Keratinocyte (primary cell): ENCODE results near the gene SLC25A19.

Source experiments
- CTCF ChIP-seq, 3 experiments: IDR thresholded peaks in 1 of 3; conservative IDR thresholded peaks in 1 of 3; optimal IDR thresholded peaks in 1 of 3; 2 replicates in 2 of 3; 3 replicates in 1 of 3; pipeline versions ENCODE3 to v1.5.1; 2011; ENCODE audit warnings: low read length in 3 of 3, mild to moderate bottlenecking in 3 of 3, moderate library complexity in 2 of 3, control low read depth in 1 of 3, inconsistent platforms in 1 of 3; ENCODE audit not compliant: insufficient read depth in 2 of 3; ENCODE audit errors: extremely low read depth in 1 of 3
- EZH2 ChIP-seq: IDR thresholded peaks from one replicate; pipeline ENCODE4 v1.6.1; 2012; ENCODE audit warnings: inconsistent platforms, mild to moderate bottlenecking, low read length, moderate library complexity

DNA sequence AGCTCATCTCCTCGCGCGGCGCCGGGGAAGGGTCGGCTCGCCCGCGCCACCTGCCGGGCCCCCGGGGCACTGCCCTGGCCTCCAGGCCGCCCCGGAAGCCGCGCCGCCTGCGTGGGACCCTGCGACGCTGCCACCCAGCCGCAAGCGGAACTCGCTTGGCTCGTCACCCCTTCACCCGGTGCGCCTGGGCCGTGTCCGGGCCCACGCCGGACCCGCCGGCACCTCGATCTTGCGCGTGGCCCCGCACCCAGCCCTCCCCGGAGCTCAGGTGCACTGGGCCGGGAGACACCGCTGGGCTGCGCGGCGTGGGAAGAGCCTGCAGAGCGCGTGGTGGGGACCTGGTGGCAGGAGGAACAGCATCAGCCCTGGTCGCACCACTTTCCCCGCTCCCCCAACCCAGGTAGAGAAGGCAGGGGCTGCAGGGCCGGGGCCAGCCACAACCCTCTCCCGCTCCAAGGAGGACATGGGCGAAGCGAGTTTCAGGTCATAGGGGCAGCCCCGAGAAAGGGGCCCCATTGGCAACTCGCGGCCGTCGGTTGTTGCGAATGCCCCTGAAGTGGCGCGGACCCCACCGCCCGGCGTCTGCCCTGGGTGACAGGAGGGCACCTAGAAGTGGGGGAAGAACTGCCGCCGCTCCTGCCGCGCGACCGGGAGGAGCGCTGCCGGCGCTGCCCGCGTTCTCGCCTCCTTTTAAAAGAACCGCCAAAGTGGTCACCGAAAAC is 17.8 kb downstream of the SLC25A19 start:
- TF ChIP-seq CTCF (optimal IDR thresholded peaks at IDR 0.05 in 1 of 3, IDR thresholded peaks at IDR 0.05 in 1 of 3, conservative IDR thresholded peaks at IDR 0.05 in 1 of 3; ENCODE audit: extremely low read depth in 1 of 3, insufficient read depth in 2 of 3, low read length in 3 of 3) = peak in 2 of 3 experiments; percentile 51 to 77
- no peak for TF ChIP-seq EZH2
